Liver (tissue), 3 donors: Measurements from ENCODE around the gene COP1.
A peak's percentile ranks its signal among the peaks of the same experiment; 100 is the strongest.

ENCODE experiments used
- EGR1 ChIP-seq, 2 donors: IDR thresholded peaks; 2 replicates each; pipeline ENCODE4 v1.6.1; 2016 to 2018; ENCODE audit warnings: antibody characterized with exemption in 2 of 2, low read depth in 2 of 2
- FOXA1 ChIP-seq: IDR thresholded peaks from 2 replicates; pipeline ENCODE4 v1.6.1; 2016; ENCODE audit warnings: antibody characterized with exemption
- FOXA2 ChIP-seq: IDR thresholded peaks from 2 replicates; pipeline ENCODE4 v1.6.1; 2016; ENCODE audit warnings: antibody characterized with exemption
- GABPA ChIP-seq, 2 donors: IDR thresholded peaks in 1 of 2; conservative IDR thresholded peaks in 1 of 2; 2 replicates each; pipeline ENCODE4 v1.6.1; 2016; ENCODE audit warnings: antibody characterized with exemption in 2 of 2, mild to moderate bottlenecking in 1 of 2, moderate library complexity in 1 of 2
- HNF4A ChIP-seq, 2 donors: conservative IDR thresholded peaks; 2 replicates each; pipeline ENCODE4 v1.6.1; 2016; ENCODE audit warnings: antibody characterized with exemption in 2 of 2, mild to moderate bottlenecking in 2 of 2
- JUND ChIP-seq, 2 donors: IDR thresholded peaks; 2 replicates each; pipeline ENCODE4 v1.6.1; 2016; ENCODE audit warnings: antibody characterized with exemption in 2 of 2
- RAD21 ChIP-seq, 2 donors: IDR thresholded peaks; 2 replicates each; pipeline ENCODE4 v1.6.1; 2016; ENCODE audit warnings: antibody characterized with exemption in 2 of 2, mild to moderate bottlenecking in 2 of 2
- RXRA ChIP-seq, 2 donors: IDR thresholded peaks; 2 replicates each; pipeline ENCODE4 v1.6.1; 2017 to 2018; ENCODE audit warnings: antibody characterized with exemption in 2 of 2, mild to moderate bottlenecking in 1 of 2
- SP1 ChIP-seq: IDR thresholded peaks from 2 replicates; pipeline ENCODE4 v1.6.1; 2018; ENCODE audit warnings: antibody characterized with exemption, mild to moderate bottlenecking
- YY1 ChIP-seq: IDR thresholded peaks from 2 replicates; pipeline ENCODE4 v1.6.1; 2016; ENCODE audit warnings: antibody characterized with exemption, mild to moderate bottlenecking
- ZBTB33 ChIP-seq: IDR thresholded peaks from 2 replicates; pipeline ENCODE4 v1.6.1; 2016; ENCODE audit warnings: antibody characterized with exemption
- TF ChIP-seq, protein P1 (sequence below): fragments of 150-350 bp; IDR thresholded peaks from 2 replicates; pipeline ENCODE4 v1.5.1; 2017; ENCODE audit warnings: improper control_type of control experiment, low read depth, low read length; ENCODE audit not compliant: missing input control
- TF ChIP-seq, protein P2 (sequence below): IDR thresholded peaks from 2 replicates; pipeline ENCODE4 v1.6.1; 2016; ENCODE audit warnings: antibody characterized with exemption
- TF ChIP-seq, protein P3 (sequence below): IDR thresholded peaks from 2 replicates; pipeline ENCODE4 v1.6.1; 2016; ENCODE audit warnings: antibody characterized with exemption, mild to moderate bottlenecking
- donor health status: healthy.
- donor health status: healthy.

DNA sequence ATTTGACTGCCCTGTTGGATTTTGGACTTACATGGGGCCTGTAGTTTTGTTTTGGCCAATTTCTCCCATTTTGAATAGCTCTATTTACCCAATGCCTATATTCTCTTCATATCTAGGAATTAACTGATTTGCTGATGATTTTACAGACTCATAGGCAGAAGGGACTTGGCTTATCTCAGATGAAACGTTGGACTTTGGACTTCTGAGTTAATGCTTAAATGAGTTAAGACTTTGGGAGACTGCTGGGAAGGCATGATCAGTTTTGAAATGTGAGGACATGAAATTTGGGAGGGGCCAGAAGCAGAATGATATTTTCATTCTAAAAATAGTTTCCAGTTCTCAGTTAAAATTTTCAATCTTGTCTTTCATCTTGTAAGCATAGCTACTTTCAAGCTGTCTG lies 222.3 kb downstream of the COP1 start:
- TF ChIP-seq, protein P1, sequence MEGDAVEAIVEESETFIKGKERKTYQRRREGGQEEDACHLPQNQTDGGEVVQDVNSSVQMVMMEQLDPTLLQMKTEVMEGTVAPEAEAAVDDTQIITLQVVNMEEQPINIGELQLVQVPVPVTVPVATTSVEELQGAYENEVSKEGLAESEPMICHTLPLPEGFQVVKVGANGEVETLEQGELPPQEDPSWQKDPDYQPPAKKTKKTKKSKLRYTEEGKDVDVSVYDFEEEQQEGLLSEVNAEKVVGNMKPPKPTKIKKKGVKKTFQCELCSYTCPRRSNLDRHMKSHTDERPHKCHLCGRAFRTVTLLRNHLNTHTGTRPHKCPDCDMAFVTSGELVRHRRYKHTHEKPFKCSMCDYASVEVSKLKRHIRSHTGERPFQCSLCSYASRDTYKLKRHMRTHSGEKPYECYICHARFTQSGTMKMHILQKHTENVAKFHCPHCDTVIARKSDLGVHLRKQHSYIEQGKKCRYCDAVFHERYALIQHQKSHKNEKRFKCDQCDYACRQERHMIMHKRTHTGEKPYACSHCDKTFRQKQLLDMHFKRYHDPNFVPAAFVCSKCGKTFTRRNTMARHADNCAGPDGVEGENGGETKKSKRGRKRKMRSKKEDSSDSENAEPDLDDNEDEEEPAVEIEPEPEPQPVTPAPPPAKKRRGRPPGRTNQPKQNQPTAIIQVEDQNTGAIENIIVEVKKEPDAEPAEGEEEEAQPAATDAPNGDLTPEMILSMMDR = no peak
- TF ChIP-seq EGR1 (IDR thresholded peaks at IDR 0.05; ENCODE audit: low read depth in 2 of 2) (no peak), ZBTB33 (no peak), YY1 (no peak), GABPA (IDR thresholded peaks at IDR 0.05 in 1 of 2, conservative IDR thresholded peaks at IDR 0.05 in 1 of 2) (no peak), RAD21 (IDR thresholded peaks at IDR 0.05) (peak; percentile 5 to 26), JUND (IDR thresholded peaks at IDR 0.05) (peak in 1 of 2 donors; percentile 21), FOXA2 (no peak), SP1 (peak; percentile 44), FOXA1 (no peak), RXRA (IDR thresholded peaks at IDR 0.05) (no peak), HNF4A (conservative IDR thresholded peaks at IDR 0.05) (peak; percentile 84 to 93)
- TF ChIP-seq, protein P2, sequence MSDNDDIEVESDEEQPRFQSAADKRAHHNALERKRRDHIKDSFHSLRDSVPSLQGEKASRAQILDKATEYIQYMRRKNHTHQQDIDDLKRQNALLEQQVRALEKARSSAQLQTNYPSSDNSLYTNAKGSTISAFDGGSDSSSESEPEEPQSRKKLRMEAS = no peak
- TF ChIP-seq, protein P3, sequence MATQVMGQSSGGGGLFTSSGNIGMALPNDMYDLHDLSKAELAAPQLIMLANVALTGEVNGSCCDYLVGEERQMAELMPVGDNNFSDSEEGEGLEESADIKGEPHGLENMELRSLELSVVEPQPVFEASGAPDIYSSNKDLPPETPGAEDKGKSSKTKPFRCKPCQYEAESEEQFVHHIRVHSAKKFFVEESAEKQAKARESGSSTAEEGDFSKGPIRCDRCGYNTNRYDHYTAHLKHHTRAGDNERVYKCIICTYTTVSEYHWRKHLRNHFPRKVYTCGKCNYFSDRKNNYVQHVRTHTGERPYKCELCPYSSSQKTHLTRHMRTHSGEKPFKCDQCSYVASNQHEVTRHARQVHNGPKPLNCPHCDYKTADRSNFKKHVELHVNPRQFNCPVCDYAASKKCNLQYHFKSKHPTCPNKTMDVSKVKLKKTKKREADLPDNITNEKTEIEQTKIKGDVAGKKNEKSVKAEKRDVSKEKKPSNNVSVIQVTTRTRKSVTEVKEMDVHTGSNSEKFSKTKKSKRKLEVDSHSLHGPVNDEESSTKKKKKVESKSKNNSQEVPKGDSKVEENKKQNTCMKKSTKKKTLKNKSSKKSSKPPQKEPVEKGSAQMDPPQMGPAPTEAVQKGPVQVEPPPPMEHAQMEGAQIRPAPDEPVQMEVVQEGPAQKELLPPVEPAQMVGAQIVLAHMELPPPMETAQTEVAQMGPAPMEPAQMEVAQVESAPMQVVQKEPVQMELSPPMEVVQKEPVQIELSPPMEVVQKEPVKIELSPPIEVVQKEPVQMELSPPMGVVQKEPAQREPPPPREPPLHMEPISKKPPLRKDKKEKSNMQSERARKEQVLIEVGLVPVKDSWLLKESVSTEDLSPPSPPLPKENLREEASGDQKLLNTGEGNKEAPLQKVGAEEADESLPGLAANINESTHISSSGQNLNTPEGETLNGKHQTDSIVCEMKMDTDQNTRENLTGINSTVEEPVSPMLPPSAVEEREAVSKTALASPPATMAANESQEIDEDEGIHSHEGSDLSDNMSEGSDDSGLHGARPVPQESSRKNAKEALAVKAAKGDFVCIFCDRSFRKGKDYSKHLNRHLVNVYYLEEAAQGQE = no peak
